T-helper 1 cell (primary cell): ENCODE results near the gene CLCN2.

Experiments
- DNase-seq, 5 donors: peaks; one replicate each; pipeline ENCODE4 v3.0.0-alpha.2; 2012 to 2020

The CLCN2 gene

GRCh38 chr3:184321666-184322065 lies 39.7 kb downstream of the CLCN2 start:
- no peak for DNase-seq

DNA sequence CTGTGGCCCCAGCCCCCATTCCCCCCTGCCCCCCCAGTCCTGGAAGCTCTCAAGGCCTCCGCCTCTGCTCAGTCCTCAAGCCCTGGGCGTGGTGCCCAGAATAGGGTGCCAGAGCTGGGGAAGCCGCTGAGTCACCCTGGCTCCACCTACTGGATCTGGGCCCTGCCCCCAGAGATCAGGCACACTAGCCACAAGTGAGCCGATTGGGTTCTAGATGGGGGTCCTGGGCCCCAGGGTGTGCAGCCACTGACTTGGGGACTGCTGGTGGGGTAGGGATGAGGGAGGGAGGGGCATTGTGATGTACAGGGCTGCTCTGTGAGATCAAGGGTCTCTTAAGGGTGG lies 41.3 kb downstream of the CLCN2 start:
- DNase-seq, result no peak

- no peak for DNase-seq
These were observed 44.2 kb downstream of the CLCN2 start for GRCh38 chr3:184317201-184317600.

DNA sequence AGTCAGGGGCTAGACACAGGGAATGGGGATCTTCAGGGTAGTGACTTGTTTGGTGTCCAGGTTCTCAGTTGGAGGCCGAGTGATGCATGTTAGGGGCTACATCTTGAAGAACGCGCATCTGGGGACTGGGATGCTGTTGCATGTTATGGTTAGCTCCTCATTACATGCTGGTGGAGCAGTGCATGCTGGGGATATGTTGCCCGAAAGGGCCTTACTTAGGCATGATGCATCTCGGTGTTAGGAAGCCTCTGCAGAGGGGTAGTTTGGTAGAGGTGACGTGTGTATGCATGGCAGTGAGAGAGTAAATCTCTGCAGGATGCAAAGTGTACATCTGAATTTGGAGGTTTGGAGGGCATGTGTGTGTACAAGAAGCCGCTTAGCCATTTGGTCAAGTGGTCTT lies 44.6 kb downstream of the CLCN2 start:
- DNase-seq, result no peak

- DNase-seq, result no peak
These were observed 45.3 kb downstream of the CLCN2 start for GRCh38 chr3:184315871-184316661.

DNA sequence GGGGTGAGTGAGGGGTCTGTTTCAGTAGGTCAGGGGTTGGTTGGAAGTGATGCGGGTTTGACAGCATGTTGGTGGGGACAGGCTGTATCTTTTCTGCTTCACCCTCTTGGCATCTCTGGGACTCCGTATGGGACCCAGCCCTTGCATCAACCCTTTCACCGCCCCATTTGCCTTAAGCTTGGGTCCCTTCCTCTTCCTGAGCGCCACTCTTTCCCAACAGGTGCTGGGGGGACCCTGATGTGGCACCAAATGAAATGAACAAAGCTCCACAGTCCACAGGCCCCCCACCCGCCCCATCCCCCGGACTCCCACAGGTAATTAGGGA lies 45.9 kb downstream of the CLCN2 start:
- no peak for DNase-seq

DNA sequence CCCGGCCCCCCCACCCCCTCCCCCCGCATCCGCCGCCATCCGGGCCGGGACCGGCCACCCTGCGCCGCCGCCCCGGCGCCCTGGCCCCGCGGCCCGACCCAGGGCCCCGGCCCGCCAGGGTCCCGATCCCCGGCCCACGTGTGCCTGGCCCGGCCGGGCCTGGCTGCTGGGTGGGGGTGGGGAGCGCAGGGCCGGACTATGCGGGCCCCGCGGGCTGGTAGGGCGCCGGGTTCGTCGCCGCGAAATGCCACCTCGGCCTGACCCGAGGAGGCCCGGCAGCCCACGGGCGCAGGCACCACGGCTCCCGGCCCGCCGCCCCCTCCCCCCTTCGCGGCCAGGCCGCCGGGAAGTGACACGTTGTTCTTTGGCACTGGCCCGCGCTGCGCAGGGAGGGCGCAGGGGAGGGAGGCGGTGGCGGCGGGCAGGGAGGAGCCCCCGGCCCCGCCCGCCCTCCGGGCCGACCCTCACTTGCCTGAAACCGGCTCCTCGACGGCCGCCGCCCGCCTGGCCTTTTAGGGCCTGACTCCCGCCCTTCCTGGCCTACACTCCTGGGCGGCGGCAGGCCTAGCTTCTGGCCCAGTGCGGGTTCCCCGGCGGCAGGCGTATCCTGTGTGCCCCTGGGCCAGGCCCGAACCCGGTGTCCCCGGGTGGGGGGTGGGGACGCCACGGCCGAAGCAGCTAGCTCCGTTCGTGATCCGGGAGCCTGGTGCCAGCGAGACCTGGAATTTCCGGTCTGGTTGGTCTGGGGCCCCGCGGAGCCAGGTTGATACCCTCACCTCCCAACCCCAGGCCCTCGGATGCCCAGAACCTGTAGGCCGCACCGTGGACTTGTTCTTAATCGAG lies 46.5 kb downstream of the CLCN2 start:
- DNase-seq, result peak; percentile 61 to 73 (median 65)

DNA sequence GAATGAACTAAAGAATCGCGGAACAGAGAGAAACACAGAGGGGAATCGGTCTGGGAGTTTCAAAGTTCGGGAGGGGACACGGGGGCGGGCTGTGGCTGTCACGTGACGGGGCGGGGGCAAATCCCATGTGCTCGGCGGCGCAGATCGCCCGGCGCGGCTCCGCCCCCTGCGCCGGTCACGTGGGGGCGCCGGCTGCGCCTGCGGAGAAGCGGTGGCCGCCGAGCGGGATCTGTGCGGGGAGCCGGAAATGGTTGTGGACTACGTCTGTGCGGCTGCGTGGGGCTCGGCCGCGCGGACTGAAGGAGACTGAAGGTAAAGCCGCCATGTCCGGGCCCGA lies 47.1 kb downstream of the CLCN2 start, which contains the start of gene EIF4G1:
Gene EIF4G1, plus strand, starts transcription at position 244 of the 337 bp plus-strand sequence. CDS start 1,191 bp downstream, outside the sequence.
- peak; percentile 89 to 94 (median 91) for DNase-seq

DNA sequence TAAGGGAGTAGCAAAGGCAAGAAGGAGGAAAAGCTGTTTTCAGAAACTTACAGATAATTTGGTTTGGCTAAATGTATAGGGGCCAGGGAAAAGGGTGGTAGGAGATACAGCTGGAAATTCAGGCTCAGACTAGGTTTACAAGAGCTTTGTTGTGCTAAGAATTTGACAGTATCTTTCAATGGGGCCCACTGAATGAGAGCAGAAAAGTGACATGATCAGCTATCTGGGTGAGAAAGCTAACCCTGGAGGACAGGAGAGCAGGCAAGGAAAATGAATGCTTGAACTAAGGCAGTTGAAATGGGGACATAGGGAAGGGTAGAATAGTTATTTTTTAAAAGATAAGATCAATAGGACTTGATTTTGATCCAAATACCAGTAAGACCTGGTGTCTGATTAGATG lies 49.8 kb downstream of the CLCN2 start:
- DNase-seq, result no peak

DNA sequence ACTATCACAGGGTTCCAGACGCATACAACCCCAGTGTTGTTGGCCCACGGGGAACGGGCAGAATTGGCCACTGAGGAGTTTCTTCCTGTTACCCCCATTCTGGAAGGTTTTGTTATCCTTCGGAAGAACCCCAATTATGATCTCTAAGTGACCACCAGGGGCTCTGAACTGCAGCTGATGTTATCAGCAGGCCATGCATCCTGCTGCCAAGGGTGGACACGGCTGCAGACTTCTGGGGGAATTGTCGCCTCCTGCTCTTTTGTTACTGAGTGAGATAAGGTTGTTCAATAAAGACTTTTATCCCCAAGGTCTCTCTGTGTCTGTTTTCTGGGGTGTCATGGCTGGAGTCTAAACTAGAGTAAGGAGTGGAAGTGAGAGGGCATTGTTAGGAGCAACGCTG lies 52.7 kb downstream of the CLCN2 start:
- no peak for DNase-seq

GRCh38 chr3:184307915-184308314 lies 53.5 kb downstream of the CLCN2 start:
- DNase-seq, result no peak

DNA sequence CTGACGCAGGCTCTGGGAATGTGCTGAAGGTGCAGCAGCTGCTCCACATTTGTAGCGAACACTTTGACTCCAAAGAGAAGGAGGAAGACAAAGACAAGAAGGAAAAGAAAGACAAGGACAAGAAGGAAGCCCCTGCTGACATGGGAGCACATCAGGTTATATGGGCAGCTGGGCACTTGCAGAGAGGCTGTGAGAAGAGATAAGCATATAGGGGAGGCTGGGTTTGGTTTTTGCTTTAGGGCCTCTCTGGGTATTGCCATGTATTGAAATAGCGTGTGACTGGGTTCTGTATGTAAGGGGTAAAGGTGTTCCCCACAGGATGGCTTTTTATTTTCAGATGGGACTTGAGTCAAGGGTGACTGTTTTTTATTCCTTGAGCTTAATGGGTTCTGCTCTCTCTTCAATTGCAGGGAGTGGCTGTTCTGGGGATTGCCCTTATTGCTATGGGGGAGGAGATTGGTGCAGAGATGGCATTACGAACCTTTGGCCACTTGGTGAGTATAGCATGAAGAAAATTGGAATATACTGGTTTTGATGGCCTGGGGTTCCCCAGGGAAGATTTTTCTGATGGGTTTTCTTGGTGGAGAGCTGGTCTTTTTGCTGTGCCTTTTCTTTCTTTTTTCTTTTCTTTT lies 54.9 kb downstream of the CLCN2 start:
- no peak for DNase-seq

DNA sequence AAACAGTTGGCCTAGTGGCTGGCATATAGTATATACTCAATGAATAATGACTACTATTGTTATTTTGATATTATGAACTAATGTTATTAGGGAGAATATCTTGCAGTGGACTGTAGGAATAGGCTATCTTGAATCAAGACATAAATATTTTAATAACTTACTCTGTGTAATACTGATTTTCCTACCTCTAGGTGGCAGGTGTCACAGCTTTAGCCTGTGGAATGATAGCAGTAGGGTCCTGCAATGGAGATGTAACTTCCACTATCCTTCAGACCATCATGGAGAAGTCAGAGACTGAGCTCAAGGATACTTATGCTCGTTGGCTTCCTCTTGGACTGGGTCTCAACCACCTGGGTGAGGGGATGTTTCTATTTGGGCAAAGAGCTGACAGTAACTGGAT lies 55.8 kb downstream of the CLCN2 start:
- no peak for DNase-seq

GRCh38 chr3:184300378-184300720 lies 61.1 kb downstream of the CLCN2 start:
- no peak for DNase-seq

- DNase-seq, result no peak
These were observed 61.7 kb downstream of the CLCN2 start for GRCh38 chr3:184299488-184300377.

GRCh38 chr3:184298759-184299487 lies 62.5 kb downstream of the CLCN2 start, which contains the start of gene PSMD2:
Gene PSMD2, plus strand, starts transcription at chr3:184299241. Its CDS starts 26 bp downstream, at chr3:184299267.
- DNase-seq, result peak; percentile 96 to 98 (median 97)

GRCh38 chr3:184296616-184297015 lies 64.8 kb downstream of the CLCN2 start:
- DNase-seq, result no peak
